Right ventricle myocardium superior (tissue), 1 donor: ENCODE measurements around the gene EGF. TPM values are rescaled to one million over a fixed set of nuclear protein-coding genes. Genes with fewer than 3 reads are reported as not detected.
"Not testable (repeated sequence)": the region's sequence is repeated elsewhere in the genome, so short reads cannot be mapped to it uniquely, and the experiment has no call there.

Source experiments
- ATAC-seq: fragments of 200-7000 bp; cut with Tn5 transposase; one replicate; pipeline ENCODE4 v1.9.1; 2020; ENCODE audit warnings: mild to moderate bottlenecking; ENCODE audit not compliant: poor library complexity
- DNase-seq: peaks from one replicate; pipeline ENCODE4 v3.0.0-alpha.2; 2020
- intact Hi-C: fragments of 100-400 bp; cut with DNase I; formaldehyde crosslinking; loops from one replicate; pipeline ENCODE4 v1.11.2; 2022
- total RNA-seq: library from RNA; stranded (reverse); fragmentation: NEBNext Ultra II Directional; extraction: Animal tissue kit (Norgen Biotek cat#: 25700); gene quantifications from one replicate; pipeline ENCODE4 v1.2.1, GENCODE V29; 2021
- donor health status: DM: no; HTN: yes; CAD: no; lungs with severe emphysema.

Gene EGF
- total RNA-seq, 1 donor from 2014 or later: 13.8 TPM

GRCh38 chr4:109949099-109949718 lies 36.5 kb downstream of the EGF start:
- not testable (repeated sequence) for ATAC-seq

GRCh38 chr4:109952612-109953011 lies 39.9 kb downstream of the EGF start:
- intact Hi-C loops: no loop called here
- DNase-seq (no peak), ATAC-seq (no peak)

More at GRCh38 chr4:109949099-109949718, 36.5 kb downstream of the EGF start:
- DNase-seq, intact Hi-C loops: not testable (repeated sequence)

- intact Hi-C loops: no loop called here
- ATAC-seq (no peak), DNase-seq (no peak)
Observed at GRCh38 chr4:109953556-109953955, 40.9 kb downstream of the EGF start.

DNA sequence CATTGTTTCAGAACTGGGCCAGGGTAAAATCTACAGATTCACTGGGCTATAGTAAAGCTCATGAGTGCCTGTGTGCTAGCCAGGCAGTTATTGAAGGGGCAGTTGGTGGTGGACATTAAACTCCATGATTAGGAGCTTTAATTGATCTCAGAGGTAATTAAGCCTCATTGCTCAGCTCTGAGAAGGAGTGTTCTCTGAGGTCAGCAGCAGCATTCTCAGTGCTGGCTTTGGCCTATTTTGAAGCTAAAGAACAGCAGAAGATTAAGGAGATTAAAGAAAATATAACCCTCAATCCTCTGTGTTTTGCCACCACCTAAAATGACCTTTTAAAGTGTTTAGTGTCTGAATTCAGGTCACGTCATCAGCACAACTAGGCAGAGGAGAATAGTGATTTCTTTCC lies 42.5 kb downstream of the EGF start:
- no peak for DNase-seq
- ATAC-seq: no peak
- intact Hi-C loops: no loop called here

- intact Hi-C loops: no loop called here
- ATAC-seq (no peak), DNase-seq (no peak)
Observed at GRCh38 chr4:109957227-109957626, 44.5 kb downstream of the EGF start.

- intact Hi-C loops: no loop called here
- ATAC-seq (no peak), DNase-seq (no peak)
Observed at GRCh38 chr4:109959195-109959594, 46.5 kb downstream of the EGF start.

DNA sequence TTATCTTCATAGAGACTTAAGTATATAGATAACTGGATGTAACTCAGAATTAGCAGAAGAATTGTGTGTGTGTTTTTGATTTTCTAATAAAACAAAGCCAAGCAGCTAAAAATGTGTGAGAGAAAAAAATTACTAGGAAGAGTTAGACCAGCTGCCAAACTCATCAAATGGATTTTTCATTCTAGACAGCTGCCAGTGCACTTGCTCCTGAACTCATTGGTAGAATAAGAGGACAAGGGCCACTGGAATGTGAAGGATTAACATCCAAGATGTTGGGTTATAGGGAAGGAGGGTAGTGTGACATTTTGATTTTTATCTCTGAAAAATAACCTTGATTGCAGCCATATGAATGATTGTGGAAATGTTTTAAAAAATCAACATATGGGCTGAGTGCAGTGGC lies 49.7 kb downstream of the EGF start:
- intact Hi-C loops: no loop called here
- DNase-seq: no peak
- no peak for ATAC-seq

- no peak for DNase-seq
- intact Hi-C loops: no loop called here
- no peak for ATAC-seq
Observed at GRCh38 chr4:109966891-109967481, 54.3 kb downstream of the EGF start.

DNA sequence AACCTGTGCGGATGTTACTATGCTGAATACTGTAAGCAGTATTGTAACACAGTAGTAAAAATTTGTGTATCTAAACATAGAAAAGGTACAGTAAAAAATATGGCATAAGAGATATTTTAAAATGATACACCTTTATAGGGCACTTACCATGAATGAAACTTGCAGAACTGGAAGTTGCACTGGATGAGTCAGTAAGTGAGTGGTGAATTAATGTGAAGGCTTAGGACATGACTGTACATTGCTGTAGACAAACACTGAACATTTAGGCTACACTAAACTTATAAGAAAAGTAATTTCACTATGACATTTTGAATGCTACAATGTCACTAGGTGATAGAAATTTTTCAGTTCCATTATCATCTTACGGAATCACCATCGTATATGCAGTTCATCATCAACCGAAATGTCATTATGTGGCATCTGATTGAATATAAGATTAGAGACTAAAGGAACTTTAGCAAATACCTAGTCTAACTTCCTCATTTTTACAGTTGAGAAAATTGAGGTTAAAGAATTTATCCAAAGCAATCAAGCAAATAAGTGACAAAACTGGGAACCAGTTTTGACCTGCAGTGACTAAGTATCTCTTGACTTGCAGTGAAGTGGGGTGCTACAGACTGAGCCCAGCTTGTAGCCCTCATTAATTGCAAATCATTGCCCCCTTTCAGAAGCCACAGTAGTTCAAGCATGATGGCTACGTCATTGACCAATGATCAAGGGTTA lies 55.3 kb downstream of the EGF start:
- DNase-seq (no peak), ATAC-seq (no peak)
- intact Hi-C loops: no loop called here

- ATAC-seq (no peak), DNase-seq (no peak)
- intact Hi-C loops: no loop called here
Observed at GRCh38 chr4:109969087-109969486, 56.4 kb downstream of the EGF start.

DNA sequence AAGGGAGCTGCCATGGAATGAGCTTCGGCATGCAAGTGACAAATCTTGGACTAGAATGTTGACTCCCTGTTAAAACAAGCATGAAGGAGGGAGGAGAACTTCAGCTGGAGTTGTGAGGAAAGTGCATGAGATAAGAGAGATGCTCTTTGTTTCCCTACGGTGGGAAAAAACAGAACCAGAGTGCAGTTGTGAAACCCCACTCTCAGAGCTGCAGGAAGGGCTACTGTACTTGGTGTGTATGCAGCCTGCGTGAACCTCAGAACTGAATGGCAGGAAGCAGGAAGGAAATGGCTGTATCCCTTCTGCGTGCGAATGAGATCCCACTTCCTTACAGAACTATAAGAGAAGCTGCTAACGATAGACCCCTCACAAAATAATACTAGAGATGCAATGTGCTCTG lies 57.2 kb downstream of the EGF start:
- ATAC-seq: no peak
- no peak for DNase-seq
- intact Hi-C loops: no loop called here

DNA sequence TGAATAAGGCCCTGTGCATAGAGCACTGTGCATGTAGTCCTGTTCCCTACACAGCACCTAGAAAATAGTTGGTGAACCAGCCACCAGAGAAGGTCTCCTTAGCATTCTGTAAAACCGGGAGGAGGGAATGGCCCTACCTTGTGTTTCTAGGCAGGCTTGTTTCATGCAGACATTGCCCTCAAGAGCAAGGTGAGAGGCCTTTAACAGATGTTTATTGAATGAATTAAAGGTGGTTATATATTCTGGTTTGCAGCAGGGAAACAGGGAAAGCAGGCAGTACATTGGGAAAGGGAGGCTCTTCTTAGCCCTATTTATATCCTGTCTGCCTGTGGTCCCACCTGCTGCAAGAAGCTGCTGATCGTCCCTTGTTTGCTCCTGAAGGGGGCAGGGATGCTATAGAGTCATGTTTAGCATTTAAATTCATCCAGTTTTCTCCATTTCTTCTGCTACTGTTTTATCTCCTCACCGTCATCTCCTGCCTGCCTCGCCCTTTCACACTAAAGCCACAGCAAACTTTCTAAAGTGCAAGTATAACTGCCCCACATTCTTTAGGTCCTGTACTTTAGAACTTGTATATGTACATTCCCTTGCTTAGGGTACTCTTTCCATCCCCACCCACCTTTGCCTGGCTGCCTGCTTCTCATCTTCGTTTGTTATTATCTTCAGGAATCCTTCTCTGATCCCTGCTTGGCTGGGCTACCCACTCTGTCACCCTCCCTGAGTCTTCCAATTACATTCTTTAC lies 60.3 kb downstream of the EGF start:
- intact Hi-C loops: no loop called here
- ATAC-seq (no peak), DNase-seq (no peak)

GRCh38 chr4:109973529-109973905 lies 60.8 kb downstream of the EGF start:
- DNase-seq (no peak), ATAC-seq (no peak)
- intact Hi-C loops: no loop called here

DNA sequence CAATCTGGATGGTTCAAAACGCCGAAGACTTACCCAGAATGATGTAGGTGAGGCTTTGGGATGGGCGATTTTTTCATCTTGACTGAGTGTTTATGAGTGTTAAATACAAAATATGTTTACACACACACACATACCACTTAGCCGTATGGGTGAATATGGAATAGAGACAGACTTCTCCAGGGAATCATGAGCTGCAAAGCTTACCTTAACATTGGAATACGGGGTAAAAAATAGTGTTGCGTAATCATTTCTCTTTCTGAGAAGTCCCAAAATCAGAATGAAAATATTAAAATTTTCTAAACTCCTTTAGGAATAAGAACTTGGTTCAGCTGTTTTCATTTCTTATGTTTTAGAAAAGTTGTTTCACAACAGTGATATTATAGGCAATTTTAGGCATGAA lies 63.5 kb downstream of the EGF start:
- no peak for DNase-seq
- ATAC-seq: no peak
- intact Hi-C loops: loop anchor here (5.0 kb wide), 1 partner anchor 554 kb away; no protein-coding TSS in a partner anchor

GRCh38 chr4:109977854-109978501 lies 65.3 kb downstream of the EGF start:
- intact Hi-C loops: loop anchor here (5.0 kb wide), 1 partner anchor 556 kb away; no protein-coding TSS in a partner anchor
- DNase-seq: no peak
- peak; percentile 63 for ATAC-seq

GRCh38 chr4:109978704-109979454 lies 66.2 kb downstream of the EGF start:
- DNase-seq (no peak), ATAC-seq (no peak)
- intact Hi-C loops: loop anchor here (5.0 kb wide), 1 partner anchor 557 kb away; no protein-coding TSS in a partner anchor

DNA sequence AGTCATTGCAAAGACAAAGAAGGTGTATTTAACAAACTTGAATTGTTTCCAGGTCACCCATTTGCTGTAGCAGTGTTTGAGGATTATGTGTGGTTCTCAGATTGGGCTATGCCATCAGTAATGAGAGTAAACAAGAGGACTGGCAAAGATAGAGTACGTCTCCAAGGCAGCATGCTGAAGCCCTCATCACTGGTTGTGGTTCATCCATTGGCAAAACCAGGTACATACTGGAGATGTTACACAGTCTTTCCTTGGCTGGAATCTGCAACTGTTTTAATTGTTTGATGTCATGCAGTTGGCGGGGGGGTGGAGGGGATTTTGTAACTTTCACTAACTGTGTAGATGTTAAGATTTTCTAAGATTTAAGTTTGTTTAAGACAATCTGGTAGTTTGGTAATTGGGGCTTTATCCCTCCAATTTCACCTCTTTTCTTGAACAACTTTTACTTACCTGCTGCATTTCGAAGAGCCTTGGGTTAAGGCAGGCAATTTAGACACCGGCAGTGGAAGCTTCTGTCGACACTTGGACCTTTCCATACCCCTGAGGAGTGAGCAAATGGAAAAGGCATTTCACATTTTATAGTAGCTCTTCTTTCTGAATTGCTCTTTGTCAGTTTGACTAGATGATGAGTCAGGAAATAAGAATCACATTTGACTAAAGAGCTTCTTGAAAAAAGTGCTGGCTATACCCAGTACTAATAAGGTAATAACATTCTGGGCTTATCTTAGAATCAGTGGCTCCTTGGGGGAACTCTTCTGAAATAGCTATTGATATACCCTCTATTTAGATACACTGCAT lies 67.4 kb downstream of the EGF start:
- no peak for DNase-seq
- intact Hi-C loops: loop anchor here (5.0 kb wide), 1 partner anchor 558 kb away; no protein-coding TSS in a partner anchor
- ATAC-seq: no peak
